Loucy (cell line): ENCODE measurements around the gene ERFL.

Experiments
- EZH2phosphoT487 ChIP-seq: fragments of 200-600 bp; IDR thresholded peaks from 2 replicates; pipeline ENCODE4 v1.6.1; 2018; ENCODE audit warnings: antibody characterized with exemption, mild to moderate bottlenecking, moderate library complexity, borderline replicate concordance
- TF ChIP-seq, protein P1 (sequence below): fragments of 200-600 bp; sonication (generic); conservative IDR thresholded peaks from 2 replicates; pipeline ENCODE4 v1.5.1; 2014; ENCODE audit warnings: mild to moderate bottlenecking, antibody characterized with exemption, low read length

DNA sequence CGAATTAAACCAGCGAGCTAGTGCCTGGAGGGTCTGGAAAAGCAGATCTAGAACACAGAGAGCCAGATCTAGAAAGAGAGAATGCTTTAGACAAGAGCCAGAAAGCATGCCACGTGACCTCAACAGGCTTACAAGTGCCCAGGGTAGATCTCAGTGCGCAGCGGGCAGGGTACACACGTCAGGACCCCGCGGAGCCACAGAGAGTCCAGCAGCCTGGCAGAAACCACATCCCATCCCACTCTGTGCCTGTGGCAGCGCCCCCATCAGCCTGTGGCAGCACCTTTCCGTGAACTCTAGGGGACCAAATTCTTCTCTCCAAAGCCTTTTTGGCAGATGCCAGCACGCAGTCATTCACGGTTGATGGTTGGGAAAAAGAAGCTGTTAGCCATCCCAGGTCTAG, 39.3 kb downstream of the ERFL start:
- TF ChIP-seq, protein P1, sequence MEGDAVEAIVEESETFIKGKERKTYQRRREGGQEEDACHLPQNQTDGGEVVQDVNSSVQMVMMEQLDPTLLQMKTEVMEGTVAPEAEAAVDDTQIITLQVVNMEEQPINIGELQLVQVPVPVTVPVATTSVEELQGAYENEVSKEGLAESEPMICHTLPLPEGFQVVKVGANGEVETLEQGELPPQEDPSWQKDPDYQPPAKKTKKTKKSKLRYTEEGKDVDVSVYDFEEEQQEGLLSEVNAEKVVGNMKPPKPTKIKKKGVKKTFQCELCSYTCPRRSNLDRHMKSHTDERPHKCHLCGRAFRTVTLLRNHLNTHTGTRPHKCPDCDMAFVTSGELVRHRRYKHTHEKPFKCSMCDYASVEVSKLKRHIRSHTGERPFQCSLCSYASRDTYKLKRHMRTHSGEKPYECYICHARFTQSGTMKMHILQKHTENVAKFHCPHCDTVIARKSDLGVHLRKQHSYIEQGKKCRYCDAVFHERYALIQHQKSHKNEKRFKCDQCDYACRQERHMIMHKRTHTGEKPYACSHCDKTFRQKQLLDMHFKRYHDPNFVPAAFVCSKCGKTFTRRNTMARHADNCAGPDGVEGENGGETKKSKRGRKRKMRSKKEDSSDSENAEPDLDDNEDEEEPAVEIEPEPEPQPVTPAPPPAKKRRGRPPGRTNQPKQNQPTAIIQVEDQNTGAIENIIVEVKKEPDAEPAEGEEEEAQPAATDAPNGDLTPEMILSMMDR, result no peak; the same call in 1 of the 2 replicates
- TF ChIP-seq EZH2phosphoT487, result no peak
